Psoas muscle (tissue), 8 donors: ENCODE data around the gene COBL. TPM values are rescaled to one million over a fixed set of nuclear protein-coding genes. Genes with fewer than 3 reads are reported as not detected.

Experiments used
- ATAC-seq, 4 donors: fragments of 200-7000 bp; cut with Tn5 transposase; one replicate each; pipeline ENCODE4 v1.9.1; 2020; ENCODE audit warnings: moderate library complexity in 3 of 4, mild to moderate bottlenecking in 2 of 4
- DNase-seq, 2 donors: peaks; one replicate each; pipeline ENCODE4 v3.0.0-alpha.2; 2020
- H3K27ac ChIP-seq: fragments of 200-600 bp; one replicate; pipeline ENCODE4 v1.8.0; 2022
- H3K27me3 ChIP-seq, 3 donors: fragments of 200-600 bp in 1 of 3; one replicate each; pipeline versions ENCODE4 v1.6.1 to v1.8.0; 2013 to 2022; ENCODE audit warnings: low read length in 2 of 3, mild to moderate bottlenecking in 2 of 3, moderate library complexity in 1 of 3; ENCODE audit not compliant: insufficient read depth in 3 of 3
- H3K36me3 ChIP-seq, 2 donors: fragments of 200-600 bp in 1 of 2; one replicate each; pipeline versions ENCODE4 v1.6.1 to v1.8.0; 2013 to 2022; ENCODE audit warnings: low read depth in 1 of 2, mild to moderate bottlenecking in 1 of 2, moderate library complexity in 1 of 2; ENCODE audit not compliant: insufficient read depth in 1 of 2
- H3K4me1 ChIP-seq: fragments of 200-600 bp; one replicate; pipeline ENCODE4 v1.8.0; 2022
- H3K4me3 ChIP-seq: fragments of 200-600 bp; one replicate; pipeline ENCODE4 v1.8.0; 2022; ENCODE audit warnings: mild to moderate bottlenecking
- H3K9me3 ChIP-seq: fragments of 200-600 bp; one replicate; pipeline ENCODE4 v1.8.0; 2022
- WGBS, 3 donors: extraction: QIAGEN DNeasy Blood & Tissue Kit; methylation state at CpG; one replicate each; pipeline versions ENCODE4 v1.1.6 to v1.1.7; 2013; 5-methylcytosine and 5-hydroxymethylcytosine counted together
- intact Hi-C, 2 donors: fragments of 100-400 bp; cut with DNase I; formaldehyde crosslinking; loops; one replicate each; pipeline versions ENCODE4 v1.11.0 to v1.14.2; 2022
- polyA plus RNA-seq, 3 donors: library from polyadenylated mRNA; stranded (reverse); fragments of 200-250 nt; gene quantifications; one replicate each; pipeline ENCODE4 v1.2.3, GENCODE V29; 2013
- total RNA-seq, 4 donors: library from RNA; stranded (reverse); fragmentation: NEBNext Ultra II Directional in 2 of 4; extraction: Animal tissue kit (Norgen Biotek cat#: 25700) in 2 of 4; gene quantifications; one replicate each; pipeline versions ENCODE4 v1.2.1 to v1.2.4, GENCODE V29; 2021 to 2023
- TF ChIP-seq, protein P1 (sequence below): fragments of 200-600 bp; IDR thresholded peaks from one replicate; pipeline ENCODE4 v1.8.0; 2022; ENCODE audit warnings: antibody characterized with exemption
- donor health status: healthy with polysubstance abuse.
- donor health status: DM: no; HTN: no; CAD: no; lungs with moderate emphysema.
- donor health status: Bipolar disorder and iron deficiency.
- donor health status: healthy.
- donor health status: DM: yes; HTN: yes; CAD: no.
- donor health status: DM: no; HTN: no; CAD: no.
- donor health status: DM: no; HTN: no; CAD: no.
- donor health status: DM: yes; HTN: yes; CAD: no.

COBL gene
- total and polyA plus RNA-seq, 7 donors = 57.5 to 139 (median 115) TPM

DNA sequence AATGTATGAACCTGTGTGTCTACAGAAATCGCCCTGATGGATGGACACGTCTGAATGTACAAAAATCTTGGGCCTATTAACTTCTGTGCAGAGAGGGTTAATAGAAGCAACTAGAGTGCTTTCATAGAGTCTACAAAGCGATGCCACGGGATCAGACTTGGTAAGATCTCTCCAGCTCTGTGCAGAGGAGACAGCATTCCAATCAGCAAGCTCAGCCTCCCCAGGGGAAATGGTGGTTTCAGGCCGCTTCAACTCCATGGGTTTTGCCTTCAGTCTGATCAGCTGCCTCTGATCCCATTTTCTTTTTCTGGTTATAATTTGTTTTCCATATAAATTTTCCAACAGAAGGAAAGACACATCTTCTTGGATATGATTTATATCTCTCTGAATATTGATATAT, 35.1 kb upstream of the COBL start:
- Histone ChIP-seq H3K27ac (no peak overlapping the region), H3K4me1 (peaks cover 9% of the 10 kb centered on the region), H3K4me3 (no peak overlapping the region), H3K27me3 (no peaks in the 10 kb centered on the region), H3K9me3 (no peaks in the 10 kb centered on the region), H3K36me3 (no peaks in the 10 kb centered on the region)
- ATAC-seq (no peak), DNase-seq (no peak)
- intact Hi-C loops = loop anchor here (5.0 to 10.0 kb wide), 2 partner anchors 34 to 127 kb away; partner anchors contain the start of gene COBL (in 1 of the 2)
- 74 to 81% (median 74%) methylated on average over 5 of the region's 5 CpGs for WGBS, 3 donors
- TF ChIP-seq, protein P1, sequence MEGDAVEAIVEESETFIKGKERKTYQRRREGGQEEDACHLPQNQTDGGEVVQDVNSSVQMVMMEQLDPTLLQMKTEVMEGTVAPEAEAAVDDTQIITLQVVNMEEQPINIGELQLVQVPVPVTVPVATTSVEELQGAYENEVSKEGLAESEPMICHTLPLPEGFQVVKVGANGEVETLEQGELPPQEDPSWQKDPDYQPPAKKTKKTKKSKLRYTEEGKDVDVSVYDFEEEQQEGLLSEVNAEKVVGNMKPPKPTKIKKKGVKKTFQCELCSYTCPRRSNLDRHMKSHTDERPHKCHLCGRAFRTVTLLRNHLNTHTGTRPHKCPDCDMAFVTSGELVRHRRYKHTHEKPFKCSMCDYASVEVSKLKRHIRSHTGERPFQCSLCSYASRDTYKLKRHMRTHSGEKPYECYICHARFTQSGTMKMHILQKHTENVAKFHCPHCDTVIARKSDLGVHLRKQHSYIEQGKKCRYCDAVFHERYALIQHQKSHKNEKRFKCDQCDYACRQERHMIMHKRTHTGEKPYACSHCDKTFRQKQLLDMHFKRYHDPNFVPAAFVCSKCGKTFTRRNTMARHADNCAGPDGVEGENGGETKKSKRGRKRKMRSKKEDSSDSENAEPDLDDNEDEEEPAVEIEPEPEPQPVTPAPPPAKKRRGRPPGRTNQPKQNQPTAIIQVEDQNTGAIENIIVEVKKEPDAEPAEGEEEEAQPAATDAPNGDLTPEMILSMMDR = no peak

GRCh38 chr7:51350546-51350896, 33.9 kb upstream of the COBL start:
- WGBS, 3 donors = 23 to 48% (median 33%) methylated on average over 1 of the region's 1 CpG
- no peak overlapping the region for H3K4me3 ChIP-seq
- H3K9me3 ChIP-seq = no peaks in the 10 kb centered on the region
- H3K27me3 ChIP-seq = no peaks in the 10 kb centered on the region
- H3K4me1 ChIP-seq = peaks cover 9% of the 10 kb centered on the region
- intact Hi-C loops = loop anchor here (5.0 to 10.0 kb wide), 2 partner anchors 33 to 126 kb away; partner anchors contain the start of gene COBL (in 1 of the 2)
- ATAC-seq (peak in 1 of 4 donors; percentile 32), DNase-seq (no peak)
- TF ChIP-seq, protein P1 = no peak
- H3K27ac ChIP-seq = no peak overlapping the region
- no peaks in the 10 kb centered on the region for H3K36me3 ChIP-seq

GRCh38 chr7:51349820-51350545, 33.4 kb upstream of the COBL start:
- ATAC-seq (peak; percentile 74 to 95 (median 86)), DNase-seq (no peak)
- Histone ChIP-seq H3K27ac (no peak overlapping the region), H3K4me3 (no peak overlapping the region), H3K4me1 (peaks cover 9% of the 10 kb centered on the region), H3K9me3 (no peaks in the 10 kb centered on the region), H3K27me3 (no peaks in the 10 kb centered on the region), H3K36me3 (no peaks in the 10 kb centered on the region)
- 41 to 51% (median 42%) methylated on average over 8 of the region's 8 CpGs for WGBS, 3 donors
- TF ChIP-seq, protein P1 = no peak
- intact Hi-C loops = loop anchor here (5.0 to 10.0 kb wide), 2 partner anchors 33 to 125 kb away; partner anchors contain the start of gene COBL (in 1 of the 2)

GRCh38 chr7:51346126-51346525, 29.5 kb upstream of the COBL start:
- H3K27me3 ChIP-seq = no peaks in the 10 kb centered on the region
- WGBS, 3 donors = 37 to 46% (median 40%) methylated on average over 3 of the region's 3 CpGs
- DNase-seq (no peak), ATAC-seq (no peak)
- no peaks in the 10 kb centered on the region for H3K9me3 ChIP-seq
- no peak overlapping the region for H3K4me3 ChIP-seq
- H3K36me3 ChIP-seq = no peaks in the 10 kb centered on the region
- intact Hi-C loops = no loop called here
- TF ChIP-seq, protein P1 = no peak
- H3K27ac ChIP-seq = no peak overlapping the region
- peaks cover 9% of the 10 kb centered on the region for H3K4me1 ChIP-seq
